ENCODE results near the gene TAOK2.

TAOK2 gene

DNA sequence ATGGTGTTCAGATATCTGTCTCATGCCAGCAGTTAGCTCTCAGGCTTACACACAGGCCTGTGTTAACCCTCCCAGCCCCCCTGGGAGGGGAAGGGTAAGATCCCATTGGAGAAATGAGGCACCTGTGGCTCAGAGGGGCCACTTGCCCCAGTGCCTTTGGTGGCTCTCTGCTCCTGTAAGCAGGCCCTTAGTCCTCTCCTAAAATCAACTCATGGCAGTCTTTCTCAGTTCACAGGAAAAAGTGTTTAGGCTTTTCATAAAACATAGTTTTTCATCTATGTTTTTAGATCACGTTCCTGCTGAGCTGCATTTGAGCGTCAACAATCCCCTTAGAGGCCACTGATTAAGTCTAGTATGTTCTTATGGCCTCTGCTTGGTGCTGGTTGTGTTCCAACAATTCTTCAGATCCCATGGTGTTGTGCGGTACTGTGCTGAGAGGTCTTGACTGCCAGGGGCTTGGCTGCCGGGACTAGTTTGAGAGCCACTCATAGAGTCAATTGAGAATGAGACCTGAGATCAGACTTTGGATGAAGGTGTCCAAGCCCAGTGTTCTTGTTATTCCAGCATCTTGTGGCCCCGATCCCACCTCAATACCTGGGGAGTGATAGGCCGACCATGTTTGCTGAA is 10.6 kb downstream of the TAOK2 start:
- H3K36me3 ChIP-seq (ENCODE audit: control insufficient read depth in 2 of 2, insufficient read depth in 1 of 2, low read length in 2 of 2): peaks cover 51 to 100% of the 10 kb centered on the region in 2 experiments
- H3K4me1 ChIP-seq (ENCODE audit: control insufficient read depth, insufficient read depth, low read length): no peaks in the 10 kb centered on the region
- no peak overlapping the region for H3K4me3 ChIP-seq (ENCODE audit: low read depth, low read length)
- POLR2A ChIA-PET: interaction anchor here (0.6 kb wide), 1 partner anchor 19 kb away, joined by 3 read pairs; no protein-coding TSS in a partner anchor
- CTCF ChIA-PET: interaction anchor here (1.4 kb wide), 1 partner anchor 8 kb away, joined by 5 read pairs; no protein-coding TSS in a partner anchor
- no peak overlapping the region for H3K27ac ChIP-seq (ENCODE audit: extremely low read depth, low read depth, low read length)
- TF ChIP-seq ZXDB (tag by site-specific recombination; IDR thresholded peaks at IDR 0.05): no peak
- TF ChIP-seq, protein P1, sequence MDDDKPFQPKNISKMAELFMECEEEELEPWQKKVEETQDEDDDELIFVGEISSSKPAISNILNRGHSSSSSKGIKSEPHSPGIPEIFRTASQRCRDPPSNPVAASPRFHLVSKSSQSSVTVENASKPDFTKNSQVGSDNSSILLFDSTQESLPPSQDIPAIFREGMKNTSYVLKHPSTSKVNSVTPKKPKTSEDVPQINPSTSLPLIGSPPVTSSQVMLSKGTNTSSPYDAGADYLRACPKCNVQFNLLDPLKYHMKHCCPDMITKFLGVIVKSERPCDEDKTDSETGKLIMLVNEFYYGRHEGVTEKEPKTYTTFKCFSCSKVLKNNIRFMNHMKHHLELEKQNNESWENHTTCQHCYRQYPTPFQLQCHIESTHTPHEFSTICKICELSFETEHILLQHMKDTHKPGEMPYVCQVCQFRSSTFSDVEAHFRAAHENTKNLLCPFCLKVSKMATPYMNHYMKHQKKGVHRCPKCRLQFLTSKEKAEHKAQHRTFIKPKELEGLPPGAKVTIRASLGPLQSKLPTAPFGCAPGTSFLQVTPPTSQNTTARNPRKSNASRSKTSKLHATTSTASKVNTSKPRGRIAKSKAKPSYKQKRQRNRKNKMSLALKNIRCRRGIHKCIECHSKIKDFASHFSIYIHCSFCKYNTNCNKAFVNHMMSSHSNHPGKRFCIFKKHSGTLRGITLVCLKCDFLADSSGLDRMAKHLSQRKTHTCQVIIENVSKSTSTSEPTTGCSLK (tag by site-specific recombination; IDR thresholded peaks at IDR 0.05): no peak
- no peak for TF ChIP-seq ZSCAN5A (tag by site-specific recombination; IDR thresholded peaks at IDR 0.05)
- TF ChIP-seq ZNF416 (tag by site-specific recombination; IDR thresholded peaks at IDR 0.05): no peak
- TF ChIP-seq OVOL3 (tag by site-specific recombination; IDR thresholded peaks at IDR 0.05): no peak
- TF ChIP-seq ZNF660 (tag by site-specific recombination; IDR thresholded peaks at IDR 0.05): no peak
- TF ChIP-seq, protein P2, sequence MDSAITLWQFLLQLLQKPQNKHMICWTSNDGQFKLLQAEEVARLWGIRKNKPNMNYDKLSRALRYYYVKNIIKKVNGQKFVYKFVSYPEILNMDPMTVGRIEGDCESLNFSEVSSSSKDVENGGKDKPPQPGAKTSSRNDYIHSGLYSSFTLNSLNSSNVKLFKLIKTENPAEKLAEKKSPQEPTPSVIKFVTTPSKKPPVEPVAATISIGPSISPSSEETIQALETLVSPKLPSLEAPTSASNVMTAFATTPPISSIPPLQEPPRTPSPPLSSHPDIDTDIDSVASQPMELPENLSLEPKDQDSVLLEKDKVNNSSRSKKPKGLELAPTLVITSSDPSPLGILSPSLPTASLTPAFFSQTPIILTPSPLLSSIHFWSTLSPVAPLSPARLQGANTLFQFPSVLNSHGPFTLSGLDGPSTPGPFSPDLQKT (IDR thresholded peaks at IDR 0.05; ENCODE audit: borderline replicate concordance, low read depth, low read length): no peak
- no peak for TF ChIP-seq ZBTB44 (tag by site-specific recombination; IDR thresholded peaks at IDR 0.05)
- TF ChIP-seq ZNF768 (tag by site-specific recombination; IDR thresholded peaks at IDR 0.05): no peak
- H3K9me3 ChIP-seq (ENCODE audit: control insufficient read depth, insufficient read depth, low read depth, low read length): no peaks in the 10 kb centered on the region

DNA sequence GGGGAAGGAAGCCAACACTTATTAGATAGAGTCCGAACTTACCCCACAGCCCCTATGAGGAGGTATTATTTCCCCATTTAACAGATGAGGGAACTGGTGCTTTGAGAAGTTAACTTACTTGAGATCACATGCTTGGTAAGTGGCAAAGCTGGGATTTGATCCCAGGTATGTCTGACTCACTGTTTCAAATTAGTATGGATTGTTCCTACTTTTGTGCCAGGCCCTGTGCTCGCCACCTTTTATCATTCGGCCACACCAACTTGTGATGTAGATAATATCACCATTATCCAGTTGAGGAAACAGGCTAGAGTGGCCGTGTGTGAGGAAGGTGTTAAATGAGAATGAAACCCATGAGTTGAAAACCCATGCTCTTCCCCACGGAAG is 11.1 kb downstream of the TAOK2 start:
- H3K4me3 ChIP-seq (ENCODE audit: low read depth, low read length): no peak overlapping the region
- CTCF ChIA-PET: interaction anchor here (1.4 kb wide), 1 partner anchor 9 kb away, joined by 5 read pairs; no protein-coding TSS in a partner anchor
- H3K27ac ChIP-seq (ENCODE audit: extremely low read depth, low read depth, low read length): no peak overlapping the region
- no peaks in the 10 kb centered on the region for H3K4me1 ChIP-seq (ENCODE audit: control insufficient read depth, insufficient read depth, low read length)
- no peaks in the 10 kb centered on the region for H3K9me3 ChIP-seq (ENCODE audit: control insufficient read depth, insufficient read depth, low read depth, low read length)
- H3K36me3 ChIP-seq (ENCODE audit: control insufficient read depth in 2 of 2, insufficient read depth in 1 of 2, low read length in 2 of 2): peaks cover 52 to 100% of the 10 kb centered on the region in 2 experiments
- POLR2A ChIA-PET: interaction anchor here (0.6 to 2.7 kb wide), 4 partner anchors 10 to 19 kb away, joined by 3 to 22 read pairs (median 4); partner anchors contain the start of genes HIRIP3 and TAOK2
- TF ChIP-seq ZNF707 (tag by site-specific recombination; IDR thresholded peaks at IDR 0.05) (no peak), ZNF585B (tag by site-specific recombination; IDR thresholded peaks at IDR 0.05) (no peak), ZBTB17 (tag by site-specific recombination; IDR thresholded peaks at IDR 0.05) (no peak), ZBTB49 (tag by site-specific recombination; IDR thresholded peaks at IDR 0.05; ENCODE audit: low read depth) (no peak), ZNF449 (tag by site-specific recombination; IDR thresholded peaks at IDR 0.05) (no peak), ZNF292 (tag by site-specific recombination; IDR thresholded peaks at IDR 0.05; ENCODE audit: borderline replicate concordance, low read depth) (no peak), ZNF488 (tag by site-specific recombination; IDR thresholded peaks at IDR 0.05) (no peak), ZSCAN30 (tag by site-specific recombination; IDR thresholded peaks at IDR 0.05) (no peak), ZNF112 (tag by site-specific recombination; IDR thresholded peaks at IDR 0.05) (no peak), ZNF549 (tag by site-specific recombination; IDR thresholded peaks at IDR 0.05) (no peak), ZNF768 (tag by site-specific recombination; IDR thresholded peaks at IDR 0.05) (no peak), ZNF654 (tag by site-specific recombination; IDR thresholded peaks at IDR 0.05; ENCODE audit: low read depth) (no peak), ZNF416 (tag by site-specific recombination; IDR thresholded peaks at IDR 0.05) (no peak), PBX3 (CRISPR knock-in tag; IDR thresholded peaks at IDR 0.05) (no peak)

All from HEK293 (cell line).